ENCODE results near the gene GRID1.

GRCh38 chr10:86209726-86210125 is 156.9 kb downstream of the GRID1 start:
- TF ChIP-seq BRF2 (IDR thresholded peaks at IDR 0.05; ENCODE audit: borderline replicate concordance, insufficient read depth, insufficient read length) (no peak), ZNF407 (IDR thresholded peaks at IDR 0.05; ENCODE audit: low read depth) (no peak), ZNF3 (CRISPR knock-in tag; IDR thresholded peaks at IDR 0.05) (no peak), DDX20 (tag; IDR thresholded peaks at IDR 0.05; ENCODE audit: low read depth) (no peak), ZNF384 (IDR thresholded peaks at IDR 0.05; ENCODE audit: low read depth, low read length) (no peak), TFE3 (CRISPR knock-in tag; IDR thresholded peaks at IDR 0.05) (no peak), HCFC1 (IDR thresholded peaks at IDR 0.05; ENCODE audit: low read depth, low read length) (no peak)
